Subcutaneous abdominal adipose tissue (tissue), 5 donors: Measurements from ENCODE around the gene TXNRD3.
"Not testable (repeated sequence)": the region's sequence is repeated elsewhere in the genome, so short reads cannot be mapped to it uniquely, and the experiment has no call there.

Source experiments
- H3K27ac ChIP-seq: one replicate; pipeline ENCODE4 v1.7.0; 2013; ENCODE audit warnings: low read depth, mild to moderate bottlenecking, inconsistent platforms, low read length, moderate library complexity
- H3K27me3 ChIP-seq, 5 donors: one replicate each; pipeline ENCODE4 v1.7.0; 2013; ENCODE audit warnings: low read length in 5 of 5, inconsistent platforms in 1 of 5; ENCODE audit not compliant: control insufficient read depth in 5 of 5, insufficient read depth in 4 of 5
- H3K36me3 ChIP-seq, 5 donors: one replicate each; pipeline ENCODE4 v1.7.0; 2013; ENCODE audit warnings: low read length in 5 of 5; ENCODE audit not compliant: control insufficient read depth in 5 of 5, insufficient read depth in 5 of 5
- H3K4me1 ChIP-seq, 5 donors: one replicate each; pipeline ENCODE4 v1.7.0; 2013; ENCODE audit warnings: low read length in 5 of 5, mild to moderate bottlenecking in 3 of 5, moderate library complexity in 1 of 5; ENCODE audit not compliant: control insufficient read depth in 5 of 5, insufficient read depth in 5 of 5
- H3K4me3 ChIP-seq, 5 donors: one replicate each; pipeline ENCODE4 v1.7.0; 2013; ENCODE audit warnings: low read length in 5 of 5, low read depth in 1 of 5
- H3K9ac ChIP-seq, 5 donors: one replicate each; pipeline ENCODE4 v1.7.0; 2013; ENCODE audit warnings: low read length in 5 of 5, mild to moderate bottlenecking in 4 of 5, moderate library complexity in 3 of 5
- H3K9me3 ChIP-seq, 5 donors: one replicate each; pipeline ENCODE4 v1.7.0; 2013; ENCODE audit warnings: low read length in 5 of 5; ENCODE audit not compliant: control insufficient read depth in 5 of 5
- donor health status: healthy.
- donor health status: healthy.
- donor health status: healthy.
- donor health status: healthy.
- donor health status: healthy.

TXNRD3 gene

DNA sequence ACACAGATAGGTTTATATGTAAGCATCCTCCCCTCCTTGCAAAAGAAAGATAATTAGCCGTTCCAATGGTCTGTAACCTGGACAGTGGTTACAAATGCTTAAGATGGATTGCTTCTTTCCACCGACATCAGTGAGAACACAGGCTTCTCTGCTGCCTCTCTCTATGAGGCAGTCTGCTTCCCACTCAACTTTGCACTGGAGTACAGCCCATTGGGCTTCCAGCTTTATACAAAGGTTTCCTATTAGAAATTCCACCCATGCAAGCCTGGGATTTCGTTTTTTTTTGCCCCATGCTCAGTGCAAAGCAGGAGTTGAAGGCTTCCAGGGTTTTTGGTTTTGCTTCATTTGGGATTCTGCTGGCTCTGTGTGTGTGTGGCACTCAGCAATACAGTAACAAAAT is 48.9 kb downstream of the TXNRD3 start:
- Histone ChIP-seq H3K27ac (no peak overlapping the region), H3K4me3 (no peak overlapping the region), H3K9me3 (no peaks in the 10 kb centered on the region), H3K4me1 (peaks cover 0 to 9% (median 3%) of the 10 kb centered on the region in 5 donors), H3K36me3 (peaks cover 9 to 44% (median 38%) of the 10 kb centered on the region in 5 donors), H3K9ac (no peak overlapping the region), H3K27me3 (no peaks in the 10 kb centered on the region)

DNA sequence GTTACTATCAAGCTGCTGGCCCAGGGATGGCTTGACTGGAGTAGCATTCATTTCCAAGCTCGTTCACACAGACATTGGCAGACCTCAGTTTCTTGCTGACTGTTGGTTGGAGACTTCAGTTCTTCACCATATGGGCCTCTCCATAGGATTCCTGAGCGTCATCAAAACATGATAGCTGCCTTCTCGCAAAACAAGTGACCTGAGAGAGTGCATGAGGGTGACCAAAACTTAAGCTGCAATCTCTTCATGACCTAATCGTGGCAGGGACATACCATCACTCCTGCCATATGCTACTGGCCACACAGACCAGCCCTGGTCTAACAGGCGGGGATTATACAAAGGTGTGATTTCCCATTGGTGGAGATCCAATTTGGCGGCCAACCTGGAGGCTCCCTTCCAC is 50.2 kb downstream of the TXNRD3 start:
- H3K4me3 ChIP-seq, result no peak overlapping the region
- H3K36me3 ChIP-seq, result peaks cover 4 to 34% (median 25%) of the 10 kb centered on the region in 5 donors
- peaks cover 0 to 9% (median 3%) of the 10 kb centered on the region in 5 donors for H3K4me1 ChIP-seq
- no peak overlapping the region for H3K27ac ChIP-seq
- no peaks in the 10 kb centered on the region for H3K9me3 ChIP-seq
- H3K9ac ChIP-seq, result no peak overlapping the region
- H3K27me3 ChIP-seq, result no peaks in the 10 kb centered on the region

DNA sequence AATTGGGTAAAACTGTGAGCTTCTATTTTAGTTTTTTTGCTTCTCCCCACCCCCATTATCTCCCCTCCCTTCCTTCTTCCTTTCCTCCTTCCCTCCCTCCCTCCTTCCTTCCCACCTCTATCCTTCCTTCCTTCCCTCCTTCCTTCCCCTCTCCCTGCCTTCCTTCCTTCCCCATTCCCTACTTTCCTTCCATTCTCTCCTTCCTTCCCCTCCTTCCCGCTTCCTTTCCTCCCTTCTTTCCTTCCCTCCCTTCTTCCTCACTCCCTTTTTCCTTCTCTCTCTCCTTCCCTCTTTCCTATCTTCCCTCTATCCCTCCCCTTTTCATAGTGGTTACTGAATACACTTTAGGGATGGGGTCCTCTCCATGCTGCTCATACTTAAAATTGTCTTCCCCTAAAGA is 55.8 kb downstream of the TXNRD3 start:
- Histone ChIP-seq H3K27ac (no peak overlapping the region), H3K9ac (no peak overlapping the region), H3K27me3 (no peaks in the 10 kb centered on the region), H3K4me1 (no peaks in the 10 kb centered on the region), H3K36me3 (no peaks in the 10 kb centered on the region), H3K4me3 (no peak overlapping the region), H3K9me3 (no peaks in the 10 kb centered on the region)

- not testable (repeated sequence) for H3K27me3 ChIP-seq, H3K9me3 ChIP-seq, H3K27ac ChIP-seq
These were observed 59.4 kb downstream of the TXNRD3 start for GRCh38 chr3:126595479-126595878.

DNA sequence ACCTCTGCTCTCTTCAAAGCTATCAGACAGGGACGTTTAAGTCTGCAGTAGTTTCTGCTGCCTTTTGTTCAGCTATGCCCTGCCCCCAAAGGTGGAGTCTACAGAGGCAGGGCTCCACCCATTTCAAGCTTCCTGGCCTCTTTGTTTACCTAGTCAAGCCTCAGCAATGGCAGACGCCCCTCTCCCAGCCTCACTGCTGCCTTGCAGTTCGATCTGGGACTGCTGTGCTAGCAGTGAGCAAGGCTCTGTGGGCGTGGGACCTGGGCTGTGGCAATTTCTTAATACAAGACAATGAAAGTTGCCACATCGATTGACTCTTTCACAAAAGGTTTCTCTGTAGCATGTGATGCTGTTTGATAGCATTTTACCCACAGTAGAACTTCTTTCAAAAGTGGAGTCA is 63.4 kb downstream of the TXNRD3 start:
- H3K9me3 ChIP-seq, H3K27me3 ChIP-seq, H3K36me3 ChIP-seq, H3K4me1 ChIP-seq, H3K27ac ChIP-seq, H3K4me3 ChIP-seq, H3K9ac ChIP-seq: not testable (repeated sequence)

More at GRCh38 chr3:126595479-126595878, 59.4 kb downstream of the TXNRD3 start:
- not testable (repeated sequence) for H3K4me1 ChIP-seq, H3K4me3 ChIP-seq, H3K36me3 ChIP-seq, H3K9ac ChIP-seq

GRCh38 chr3:126582311-126582710 is 72.6 kb downstream of the TXNRD3 start:
- no peaks in the 10 kb centered on the region for H3K36me3 ChIP-seq
- no peak overlapping the region for H3K4me3 ChIP-seq
- H3K4me1 ChIP-seq, result no peaks in the 10 kb centered on the region

DNA sequence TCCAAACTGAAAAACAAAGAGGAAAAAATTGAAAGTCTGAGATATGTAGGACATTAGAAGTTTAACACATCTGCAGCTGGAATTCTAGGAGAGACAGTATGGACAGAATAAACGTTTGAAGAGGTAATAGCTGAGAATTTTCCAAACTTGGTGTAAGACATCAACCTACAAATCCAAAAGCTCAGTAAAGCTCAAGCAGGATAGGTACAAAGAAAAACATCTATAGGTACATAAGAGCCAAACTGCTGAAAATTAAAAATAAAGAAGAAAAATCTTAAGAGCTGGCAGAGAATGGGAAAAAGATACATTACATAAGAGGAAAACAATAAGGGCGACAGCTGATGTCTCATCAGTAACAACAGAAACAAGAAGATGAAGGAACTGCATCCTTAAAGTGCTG is 73.4 kb downstream of the TXNRD3 start:
- Histone ChIP-seq H3K9me3 (peaks cover 0 to 9% (median 4%) of the 10 kb centered on the region in 5 donors), H3K27ac (no peak overlapping the region), H3K36me3 (no peaks in the 10 kb centered on the region), H3K27me3 (no peaks in the 10 kb centered on the region), H3K9ac (no peak overlapping the region), H3K4me3 (no peak overlapping the region), H3K4me1 (no peaks in the 10 kb centered on the region)

More at GRCh38 chr3:126582311-126582710, 72.6 kb downstream of the TXNRD3 start:
- Histone ChIP-seq H3K9me3 (peaks cover 0 to 9% (median 4%) of the 10 kb centered on the region in 5 donors), H3K9ac (no peak overlapping the region), H3K27me3 (no peaks in the 10 kb centered on the region), H3K27ac (no peak overlapping the region)

DNA sequence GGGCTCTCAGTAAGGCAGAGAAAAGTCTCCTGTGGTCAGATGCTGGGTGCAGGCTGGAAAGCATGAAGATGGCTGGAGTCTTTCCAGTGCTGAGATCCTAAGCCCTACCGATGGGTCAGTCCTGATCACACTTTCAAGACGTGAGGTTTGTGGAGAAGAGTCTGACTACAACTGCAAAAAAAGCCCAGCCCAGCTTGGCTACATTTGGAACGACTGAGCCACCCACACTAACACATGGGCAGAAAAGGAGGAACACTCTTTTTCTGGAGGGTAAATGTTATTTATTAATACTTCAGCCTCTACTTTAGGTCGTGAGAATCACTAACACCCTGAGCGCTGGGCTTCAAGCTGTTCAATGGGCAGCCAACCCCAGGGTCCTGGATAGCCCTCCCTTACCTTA is 74.2 kb downstream of the TXNRD3 start:
- Histone ChIP-seq H3K4me1 (no peaks in the 10 kb centered on the region), H3K27me3 (no peaks in the 10 kb centered on the region), H3K9me3 (peaks cover 0 to 9% (median 4%) of the 10 kb centered on the region in 5 donors), H3K27ac (no peak overlapping the region), H3K36me3 (no peaks in the 10 kb centered on the region), H3K4me3 (no peak overlapping the region), H3K9ac (no peak overlapping the region)

- no peaks in the 10 kb centered on the region for H3K4me1 ChIP-seq
- no peaks in the 10 kb centered on the region for H3K36me3 ChIP-seq
- H3K27ac ChIP-seq, result no peak overlapping the region
- H3K9me3 ChIP-seq, result peaks cover 0 to 9% (median 4%) of the 10 kb centered on the region in 5 donors
- H3K27me3 ChIP-seq, result no peaks in the 10 kb centered on the region
- no peak overlapping the region for H3K4me3 ChIP-seq
- H3K9ac ChIP-seq, result no peak overlapping the region
These were observed 76.2 kb downstream of the TXNRD3 start for GRCh38 chr3:126578702-126579101.

- peaks cover 0 to 5% (median 0%) of the 10 kb centered on the region in 5 donors for H3K4me1 ChIP-seq
- H3K27me3 ChIP-seq, result no peaks in the 10 kb centered on the region
- H3K27ac ChIP-seq, result no peak overlapping the region
- no peak overlapping the region for H3K4me3 ChIP-seq
- no peak overlapping the region for H3K9ac ChIP-seq
- peaks cover 0 to 9% (median 4%) of the 10 kb centered on the region in 5 donors for H3K9me3 ChIP-seq
- H3K36me3 ChIP-seq, result no peaks in the 10 kb centered on the region
These were observed 77.7 kb downstream of the TXNRD3 start for GRCh38 chr3:126577261-126577660.
